IPS-18a (cell line): ENCODE results near the gene CLSTN2.

Experiments
- H3K27ac ChIP-seq: one replicate; pipeline ENCODE4 v1.5.1; 2013; ENCODE audit warnings: low read length
- H3K27me3 ChIP-seq: one replicate; pipeline ENCODE4 v1.6.1; 2013; ENCODE audit warnings: mild to moderate bottlenecking, low read length; ENCODE audit not compliant: control insufficient read depth, insufficient read depth
- H3K36me3 ChIP-seq: one replicate; pipeline ENCODE4 v1.6.1; 2013; ENCODE audit warnings: low read depth, low read length; ENCODE audit not compliant: control insufficient read depth
- H3K4me1 ChIP-seq: one replicate; pipeline ENCODE4 v1.6.1; 2013; ENCODE audit warnings: low read depth, low read length; ENCODE audit not compliant: control insufficient read depth
- H3K4me3 ChIP-seq: one replicate; pipeline ENCODE4 v1.5.1; 2013; ENCODE audit warnings: low read length
- H3K9ac ChIP-seq: one replicate; pipeline ENCODE4 v1.6.1; 2013; ENCODE audit warnings: mild to moderate bottlenecking, low read length, moderate library complexity
- H3K9me3 ChIP-seq: one replicate; pipeline ENCODE4 v1.6.1; 2013; ENCODE audit warnings: low read depth, low read length; ENCODE audit not compliant: control insufficient read depth

Gene CLSTN2

GRCh38 chr3:140285380-140285779, 350.4 kb downstream of the CLSTN2 start:
- H3K9ac ChIP-seq, result no peak overlapping the region
- no peak overlapping the region for H3K4me3 ChIP-seq
- H3K27ac ChIP-seq, result no peak overlapping the region
- H3K27me3 ChIP-seq, result no peaks in the 10 kb centered on the region
- no peaks in the 10 kb centered on the region for H3K9me3 ChIP-seq
- H3K4me1 ChIP-seq, result peaks cover 11% of the 10 kb centered on the region
- no peaks in the 10 kb centered on the region for H3K36me3 ChIP-seq

- H3K4me1 ChIP-seq, result peaks cover 11% of the 10 kb centered on the region
- no peaks in the 10 kb centered on the region for H3K27me3 ChIP-seq
- no peak overlapping the region for H3K9ac ChIP-seq
- H3K4me3 ChIP-seq, result no peak overlapping the region
- H3K36me3 ChIP-seq, result no peaks in the 10 kb centered on the region
- no peak overlapping the region for H3K27ac ChIP-seq
- H3K9me3 ChIP-seq, result no peaks in the 10 kb centered on the region
Observed at GRCh38 chr3:140288595-140288994, 353.6 kb downstream of the CLSTN2 start.

GRCh38 chr3:140290105-140290504, 355.1 kb downstream of the CLSTN2 start:
- Histone ChIP-seq H3K4me3 (no peak overlapping the region), H3K27ac (no peak overlapping the region), H3K9ac (no peak overlapping the region), H3K27me3 (no peaks in the 10 kb centered on the region), H3K36me3 (no peaks in the 10 kb centered on the region), H3K4me1 (peaks cover 3% of the 10 kb centered on the region), H3K9me3 (no peaks in the 10 kb centered on the region)

GRCh38 chr3:140292170-140292569, 357.2 kb downstream of the CLSTN2 start:
- H3K9ac ChIP-seq, result no peak overlapping the region
- H3K9me3 ChIP-seq, result no peaks in the 10 kb centered on the region
- H3K4me3 ChIP-seq, result no peak overlapping the region
- no peak overlapping the region for H3K27ac ChIP-seq
- H3K4me1 ChIP-seq, result peaks cover 10% of the 10 kb centered on the region
- H3K27me3 ChIP-seq, result no peaks in the 10 kb centered on the region
- no peaks in the 10 kb centered on the region for H3K36me3 ChIP-seq

- Histone ChIP-seq H3K9me3 (no peaks in the 10 kb centered on the region), H3K27me3 (no peaks in the 10 kb centered on the region), H3K27ac (no peak overlapping the region), H3K36me3 (no peaks in the 10 kb centered on the region), H3K9ac (no peak overlapping the region), H3K4me3 (no peak overlapping the region), H3K4me1 (peaks cover 15% of the 10 kb centered on the region)
Observed at GRCh38 chr3:140292684-140293083, 357.7 kb downstream of the CLSTN2 start.

- Histone ChIP-seq H3K4me1 (peaks cover 25% of the 10 kb centered on the region), H3K27me3 (no peaks in the 10 kb centered on the region), H3K9ac (no peak overlapping the region), H3K9me3 (no peaks in the 10 kb centered on the region), H3K4me3 (no peak overlapping the region), H3K27ac (no peak overlapping the region), H3K36me3 (no peaks in the 10 kb centered on the region)
Observed at GRCh38 chr3:140294058-140294457, 359.1 kb downstream of the CLSTN2 start.

- no peak overlapping the region for H3K27ac ChIP-seq
- H3K9ac ChIP-seq, result no peak overlapping the region
- no peaks in the 10 kb centered on the region for H3K36me3 ChIP-seq
- H3K27me3 ChIP-seq, result no peaks in the 10 kb centered on the region
- H3K4me1 ChIP-seq, result peaks cover 33% of the 10 kb centered on the region
- no peak overlapping the region for H3K4me3 ChIP-seq
- no peaks in the 10 kb centered on the region for H3K9me3 ChIP-seq
Observed at GRCh38 chr3:140296796-140297352, 361.9 kb downstream of the CLSTN2 start.

GRCh38 chr3:140298043-140298442, 363.1 kb downstream of the CLSTN2 start:
- Histone ChIP-seq H3K4me1 (peaks cover 33% of the 10 kb centered on the region), H3K27ac (no peak overlapping the region), H3K9ac (no peak overlapping the region), H3K36me3 (no peaks in the 10 kb centered on the region), H3K9me3 (no peaks in the 10 kb centered on the region), H3K4me3 (no peak overlapping the region), H3K27me3 (no peaks in the 10 kb centered on the region)

- Histone ChIP-seq H3K4me3 (no peak overlapping the region), H3K9me3 (no peaks in the 10 kb centered on the region), H3K9ac (no peak overlapping the region), H3K27me3 (no peaks in the 10 kb centered on the region), H3K4me1 (peaks cover 33% of the 10 kb centered on the region), H3K27ac (no peak overlapping the region), H3K36me3 (no peaks in the 10 kb centered on the region)
Observed at GRCh38 chr3:140298569-140299070, 363.6 kb downstream of the CLSTN2 start.

GRCh38 chr3:140303875-140304274, 368.9 kb downstream of the CLSTN2 start:
- no peaks in the 10 kb centered on the region for H3K36me3 ChIP-seq
- H3K4me1 ChIP-seq, result peaks cover 12% of the 10 kb centered on the region
- no peak overlapping the region for H3K9ac ChIP-seq
- no peaks in the 10 kb centered on the region for H3K9me3 ChIP-seq
- H3K27ac ChIP-seq, result no peak overlapping the region
- no peaks in the 10 kb centered on the region for H3K27me3 ChIP-seq
- no peak overlapping the region for H3K4me3 ChIP-seq

- no peak overlapping the region for H3K4me3 ChIP-seq
- H3K36me3 ChIP-seq, result no peaks in the 10 kb centered on the region
- H3K9ac ChIP-seq, result no peak overlapping the region
- no peaks in the 10 kb centered on the region for H3K27me3 ChIP-seq
- H3K27ac ChIP-seq, result no peak overlapping the region
- H3K9me3 ChIP-seq, result no peaks in the 10 kb centered on the region
- no peaks in the 10 kb centered on the region for H3K4me1 ChIP-seq
Observed at GRCh38 chr3:140308535-140308934, 373.6 kb downstream of the CLSTN2 start.

GRCh38 chr3:140311428-140311827, 376.4 kb downstream of the CLSTN2 start:
- no peaks in the 10 kb centered on the region for H3K27me3 ChIP-seq
- H3K9ac ChIP-seq, result no peak overlapping the region
- peaks cover 3% of the 10 kb centered on the region for H3K4me1 ChIP-seq
- no peaks in the 10 kb centered on the region for H3K36me3 ChIP-seq
- H3K27ac ChIP-seq, result no peak overlapping the region
- no peak overlapping the region for H3K4me3 ChIP-seq
- no peaks in the 10 kb centered on the region for H3K9me3 ChIP-seq
